Hippocampal formation (tissue), 2 donors: Measurements from ENCODE around the gene OGFOD1.

ENCODE experiments used
- DNase-seq, 2 donors: peaks; one replicate each; lab custom pipeline; 2025; lab: John Stamatoyannopoulos, UW

OGFOD1 gene

DNA sequence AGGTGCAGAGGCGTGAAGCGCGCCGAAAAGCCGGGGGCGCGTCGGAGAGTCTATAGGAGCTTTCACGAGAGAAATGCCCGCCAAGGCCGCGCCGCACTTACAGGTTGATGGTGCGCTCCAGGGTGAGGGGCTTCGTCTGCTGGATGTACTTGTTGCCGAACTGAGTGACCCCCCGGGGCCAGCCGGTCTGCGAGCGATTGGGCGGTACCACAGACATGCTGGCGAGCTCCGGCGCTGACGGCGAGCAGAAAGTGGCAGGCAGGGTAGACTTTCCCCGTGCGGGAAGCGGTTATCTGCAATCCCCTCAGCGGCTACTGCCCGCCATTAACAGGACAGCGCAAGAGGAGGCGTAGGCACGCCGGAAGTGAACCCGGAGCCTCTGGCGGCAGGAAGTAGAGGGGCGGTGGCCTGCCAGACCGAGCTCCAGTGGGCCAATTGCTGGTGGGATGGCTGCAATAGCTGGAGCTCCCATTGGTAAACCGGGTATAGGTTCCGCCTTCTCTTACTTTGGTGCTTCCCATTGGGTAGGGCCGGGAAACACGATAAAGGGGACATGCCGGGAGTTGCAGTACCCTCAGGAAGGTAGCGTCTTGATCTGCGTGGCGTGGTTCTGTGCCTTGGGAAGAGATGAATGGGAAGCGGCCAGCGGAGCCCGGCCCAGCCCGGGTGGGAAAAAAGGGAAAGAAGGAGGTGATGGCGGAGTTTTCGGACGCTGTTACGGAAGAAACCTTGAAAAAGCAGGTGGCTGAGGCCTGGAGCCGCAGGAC lies at the start of gene OGFOD1, which contains the start of gene NUDT21:
Gene OGFOD1, plus strand, starts transcription at position 569 of the 767 bp plus-strand sequence. Its CDS starts 59 bp downstream, at position 628.
Gene NUDT21, minus strand, starts transcription at position 347 of the 767 bp plus-strand sequence. Its CDS starts 130 bp downstream, at position 217.
- peak; percentile 95 to 99 for DNase-seq

DNA sequence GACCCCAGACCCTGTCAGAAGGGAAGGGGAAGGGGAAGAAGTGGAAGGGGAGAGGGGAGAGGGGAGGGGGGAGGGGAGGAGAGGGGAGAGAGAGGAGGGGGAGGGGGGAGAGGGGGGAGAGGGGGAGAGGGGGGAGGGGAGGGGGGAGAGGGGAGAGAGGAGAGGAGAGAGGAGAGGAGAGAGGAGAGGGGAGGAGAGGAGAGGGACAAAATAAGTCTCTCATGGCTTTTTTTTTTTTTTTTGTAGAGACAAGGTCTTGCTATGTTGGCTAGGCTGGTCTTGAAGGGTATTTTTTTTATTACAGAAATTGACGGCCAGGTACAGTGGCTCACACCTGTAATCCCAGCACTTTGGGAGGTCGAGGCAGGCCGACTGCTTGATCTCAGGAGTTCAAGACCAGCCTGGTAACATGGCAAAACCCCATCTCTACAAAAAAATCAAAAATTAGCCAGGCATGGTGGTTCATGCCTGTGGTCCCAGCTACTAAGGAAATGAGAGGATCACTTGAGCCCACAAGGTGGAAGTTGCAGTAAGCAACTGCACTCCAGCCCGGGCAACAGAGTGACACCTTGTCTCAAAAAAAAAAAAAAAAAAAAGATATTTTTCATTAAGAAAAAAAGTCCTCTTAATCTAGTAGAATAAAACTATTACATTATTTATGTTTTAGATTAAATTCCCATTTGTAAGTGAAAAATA lies 45.2 kb upstream of the OGFOD1 start:
- no peak for DNase-seq

DNA sequence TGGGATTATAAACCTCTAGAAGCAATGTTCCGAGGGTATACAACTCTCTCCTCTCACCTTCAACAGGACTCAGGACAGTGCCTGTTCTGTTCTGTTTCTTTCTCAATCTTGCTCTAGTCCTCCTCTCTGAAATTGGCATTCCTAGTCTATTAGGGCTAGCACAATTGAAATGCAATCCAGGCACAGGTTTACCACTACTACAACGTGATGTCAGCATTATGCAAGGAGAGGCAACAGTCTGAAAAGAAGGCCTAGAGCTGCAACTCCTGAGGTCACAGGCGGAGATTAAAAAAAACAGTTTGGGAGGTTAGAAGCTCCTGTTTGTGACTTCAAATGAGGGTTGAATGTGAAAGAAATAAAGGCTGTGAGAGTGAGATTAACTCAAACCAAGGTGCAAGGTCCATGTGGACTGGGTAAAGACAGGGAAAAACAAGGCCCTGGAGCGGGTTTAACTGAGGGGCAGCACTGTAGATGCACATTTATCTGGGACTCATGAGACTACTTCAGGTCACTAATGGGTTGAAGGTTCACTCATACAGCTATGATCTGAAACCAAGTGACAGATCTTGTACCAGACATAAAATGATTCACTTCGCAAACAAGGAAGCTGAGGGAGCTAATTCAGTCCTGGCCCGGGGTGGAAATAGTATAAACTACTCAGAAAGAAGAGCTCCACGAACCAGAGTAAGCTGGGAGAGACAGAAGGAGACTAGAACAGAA lies 42.8 kb upstream of the OGFOD1 start:
- DNase-seq: no peak

DNA sequence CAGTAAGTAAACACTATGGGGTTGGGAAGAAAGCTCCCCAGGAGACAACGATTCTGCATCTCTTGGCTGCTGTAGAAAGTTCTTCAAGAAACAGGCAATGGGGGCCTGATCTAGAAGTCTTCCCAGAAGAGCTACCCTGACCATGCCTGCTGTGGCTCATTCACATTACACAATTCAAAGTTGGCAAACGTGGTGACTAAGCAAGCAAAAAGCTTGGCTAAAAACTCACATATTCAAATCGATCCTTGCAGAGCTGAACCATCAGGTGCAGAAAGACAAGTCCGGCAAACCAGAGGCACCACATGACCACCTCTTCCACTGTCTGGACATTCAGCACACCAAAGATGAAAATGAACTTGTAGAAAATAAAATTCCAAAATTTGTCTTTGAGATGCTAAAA lies 42.2 kb upstream of the OGFOD1 start:
- DNase-seq: no peak

DNA sequence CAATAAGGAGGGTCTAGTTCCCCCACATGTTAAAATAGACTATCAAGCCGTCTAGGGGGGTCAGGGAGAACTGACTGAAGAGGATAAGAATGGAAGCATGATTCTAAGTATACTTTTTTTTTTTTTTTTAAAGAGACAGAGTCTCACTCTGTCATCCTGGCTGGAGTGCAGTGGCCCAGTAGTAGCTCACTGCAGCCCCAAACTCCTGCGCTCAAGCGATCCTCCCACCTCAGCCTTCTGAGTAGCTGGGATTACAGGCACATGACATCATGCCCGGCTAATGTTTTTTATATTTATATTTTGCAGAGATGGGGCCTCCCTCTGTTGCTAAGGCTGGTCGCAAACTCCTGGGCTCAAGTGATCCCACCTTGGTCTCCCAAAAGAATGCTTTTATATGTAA lies 40.2 kb upstream of the OGFOD1 start:
- DNase-seq: no peak

DNA sequence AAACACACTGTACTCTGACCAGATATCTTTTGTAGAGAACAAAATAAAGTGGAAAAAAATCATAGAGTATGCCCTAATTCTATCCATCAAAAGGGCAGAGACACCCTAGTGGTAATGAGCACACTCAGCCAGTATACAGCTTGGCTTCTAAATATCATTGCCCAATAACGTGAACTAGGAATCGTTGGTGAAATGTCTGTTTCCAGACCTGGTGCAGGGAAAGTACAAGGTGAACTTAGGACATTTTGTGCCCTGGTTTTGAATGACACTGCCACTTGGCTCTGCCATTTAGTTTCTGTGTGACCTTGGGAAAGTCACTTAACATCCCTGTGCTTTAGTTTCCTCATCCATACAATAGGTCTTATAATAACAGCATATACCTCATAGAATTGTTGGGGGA lies 39.7 kb upstream of the OGFOD1 start:
- no peak for DNase-seq

DNA sequence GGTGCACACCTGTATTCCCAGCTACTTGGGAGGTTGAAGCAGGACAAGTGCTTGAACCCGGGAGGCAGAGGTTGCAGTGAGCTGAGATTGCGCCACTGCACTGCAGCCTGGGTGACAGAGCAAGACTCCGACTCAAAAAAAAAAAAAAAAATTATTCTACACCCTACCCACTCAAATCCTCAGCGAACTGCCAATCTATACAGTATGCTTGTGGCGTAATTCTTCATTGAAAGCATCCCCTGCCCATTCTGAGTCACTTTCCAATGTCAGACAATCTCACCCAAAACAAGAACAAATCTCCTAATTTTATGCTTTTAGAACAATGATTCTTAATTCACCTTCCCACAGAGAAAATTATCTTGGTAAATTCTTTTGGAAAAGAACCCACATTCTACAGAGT lies 38.0 kb upstream of the OGFOD1 start:
- no peak for DNase-seq

DNA sequence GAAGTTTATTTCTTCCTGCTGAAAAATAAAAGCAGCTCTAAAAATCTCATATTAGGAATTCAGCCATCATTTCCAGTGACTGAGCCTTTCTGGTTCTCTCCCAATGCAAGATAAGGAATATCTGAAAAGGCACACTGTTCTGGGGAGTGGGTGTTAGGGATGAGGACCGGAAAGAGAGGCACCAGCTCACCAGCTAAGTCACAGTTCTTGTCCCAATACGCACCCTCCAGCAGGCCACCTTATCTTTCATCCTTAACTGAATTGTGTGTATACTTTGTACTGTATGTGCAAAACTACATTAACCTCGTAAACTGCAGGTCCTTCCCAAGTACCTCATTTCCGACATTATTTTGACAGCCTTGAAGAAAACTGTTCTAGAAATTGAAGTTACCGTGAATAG lies 37.0 kb upstream of the OGFOD1 start:
- DNase-seq: no peak

DNA sequence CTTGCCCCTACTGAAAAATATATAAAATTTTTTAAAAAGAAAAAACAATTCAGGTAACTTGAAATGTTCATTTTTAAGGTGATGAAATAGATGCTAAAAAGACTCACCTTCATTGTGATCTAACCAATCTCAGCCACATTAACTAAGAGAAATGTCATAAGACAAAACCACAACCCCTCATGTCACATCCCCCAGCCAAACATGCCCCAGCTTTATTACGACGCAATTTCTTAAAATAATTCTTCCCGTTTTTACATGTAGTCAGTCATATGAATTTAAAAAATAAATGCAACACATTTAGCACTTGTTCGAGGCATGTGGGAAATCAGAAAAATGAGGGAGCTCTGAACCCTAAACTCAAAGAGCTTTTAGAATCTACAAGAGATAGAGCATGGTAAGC lies 35.5 kb upstream of the OGFOD1 start:
- no peak for DNase-seq

DNA sequence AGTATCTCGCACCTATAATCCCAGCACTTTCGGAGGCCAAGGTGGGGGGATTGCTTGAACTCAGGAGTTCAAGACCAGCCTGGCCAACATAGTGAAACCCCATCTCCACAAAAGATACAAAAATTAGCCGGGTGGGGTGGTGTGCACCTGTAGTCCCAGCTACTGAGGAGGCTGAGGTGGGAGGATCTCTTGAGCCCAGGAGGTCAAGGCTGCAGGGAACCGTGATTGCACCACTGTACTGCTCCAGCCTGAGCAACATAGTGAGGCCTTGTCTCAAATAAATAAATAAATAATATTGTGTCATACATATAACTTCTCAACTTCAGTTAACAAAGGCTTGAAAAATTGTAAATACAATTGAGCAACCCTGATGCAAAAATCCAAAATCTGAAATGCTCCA lies 34.2 kb upstream of the OGFOD1 start:
- DNase-seq: no peak

DNA sequence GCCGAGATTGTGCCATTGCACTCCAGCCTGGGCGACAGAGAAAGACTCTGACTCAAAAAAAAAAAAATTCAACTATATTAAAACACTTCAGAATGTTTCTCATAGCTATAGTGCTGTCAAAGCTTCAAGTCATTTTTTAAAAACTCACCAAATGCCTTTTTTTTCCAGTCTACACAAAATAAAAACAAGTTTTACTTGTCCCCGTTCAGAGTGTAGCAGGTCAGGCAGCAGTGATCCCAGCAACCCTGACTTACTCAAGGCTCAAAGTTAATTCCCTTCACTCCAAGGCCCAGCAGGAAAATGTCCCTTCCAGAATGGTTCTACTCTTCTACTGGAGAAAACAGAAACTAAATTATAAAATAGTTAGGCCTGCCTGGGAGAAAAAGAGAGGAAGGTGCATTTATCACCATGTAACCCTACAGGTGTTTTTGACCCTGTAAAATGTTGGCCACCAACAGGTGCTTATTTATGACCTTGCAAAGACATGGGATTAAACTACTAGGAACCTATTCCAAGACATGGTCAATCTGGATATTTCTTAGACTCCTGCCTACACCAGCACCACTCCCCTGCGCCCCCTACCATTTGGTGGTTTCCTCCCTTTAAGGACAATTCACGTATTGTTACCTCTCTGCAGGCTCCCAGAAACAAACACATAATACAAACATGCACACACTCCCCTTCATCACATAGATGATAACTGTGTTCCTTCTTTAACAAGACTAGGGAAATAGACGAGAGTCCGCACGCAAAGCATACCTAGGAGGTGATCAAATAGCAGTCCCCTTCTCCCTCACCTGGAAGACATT lies 31.4 kb upstream of the OGFOD1 start:
- no peak for DNase-seq

DNA sequence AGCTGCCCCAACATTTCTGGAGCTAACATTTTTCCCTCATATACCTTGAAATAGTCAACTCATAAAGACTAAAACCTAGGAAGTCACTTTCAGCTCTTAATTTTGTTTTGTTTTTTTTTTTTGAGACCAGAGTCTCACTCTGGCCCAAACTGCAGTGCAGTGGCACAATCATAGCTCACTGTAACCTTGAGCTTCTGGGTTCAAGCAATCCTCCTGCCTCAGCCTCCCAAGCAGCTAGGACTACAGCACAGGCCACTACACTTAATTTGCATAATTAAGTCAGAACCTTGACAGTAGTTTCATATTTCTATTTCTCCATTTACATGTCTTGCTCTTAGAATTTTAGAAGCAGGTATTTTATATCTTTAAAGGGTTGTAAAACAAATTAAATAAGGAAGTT lies 30.7 kb upstream of the OGFOD1 start:
- DNase-seq: no peak

DNA sequence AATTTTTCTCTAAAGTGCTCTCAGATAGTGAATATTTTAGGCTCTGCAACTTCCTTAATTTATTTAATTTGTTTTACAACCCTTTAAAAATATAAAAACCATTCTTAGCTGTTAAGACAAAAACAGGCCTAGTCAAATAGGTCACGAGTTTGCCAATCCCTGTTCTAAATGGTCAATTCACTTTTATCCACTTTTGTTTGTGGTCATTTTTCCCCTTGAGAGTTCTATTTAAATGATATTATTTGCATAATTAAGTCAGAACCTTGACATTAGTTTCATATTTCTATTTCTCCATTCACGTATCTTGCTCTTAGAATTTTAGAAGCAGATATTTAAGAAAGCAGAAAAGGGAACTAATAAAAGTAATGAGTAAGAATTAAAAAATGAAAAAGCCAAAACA lies 30.0 kb upstream of the OGFOD1 start:
- no peak for DNase-seq

DNA sequence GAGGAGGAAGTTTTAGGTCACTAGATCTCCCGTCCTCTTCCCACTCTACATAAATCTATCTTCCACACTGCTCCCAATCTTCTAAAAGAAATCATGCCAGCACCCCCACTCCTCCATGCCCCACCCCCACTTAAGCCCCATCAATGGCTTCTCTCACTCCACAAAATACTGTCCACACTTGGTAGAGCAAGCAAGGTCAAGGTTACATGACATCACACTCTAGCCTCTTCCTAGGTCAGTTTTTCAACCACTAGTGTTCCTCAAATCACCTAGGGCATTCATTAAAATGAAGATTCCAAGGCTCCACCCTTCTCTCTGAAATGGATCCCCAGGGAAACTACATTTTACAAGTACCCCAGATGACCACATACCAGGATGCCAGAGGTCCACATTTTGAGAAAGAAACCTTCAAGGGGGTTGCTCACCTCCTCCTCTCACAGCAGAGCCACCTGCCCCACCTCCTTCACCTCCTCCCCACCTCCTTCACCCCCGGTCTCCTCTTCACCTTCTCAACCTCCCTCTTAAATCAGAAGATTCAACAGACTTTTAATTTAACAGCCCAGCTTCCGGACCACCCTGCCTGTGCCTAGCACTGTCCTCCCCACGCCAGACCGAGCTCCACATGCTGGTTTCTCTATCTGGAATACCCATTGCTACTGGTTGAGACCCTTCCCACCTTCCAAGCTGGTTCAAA lies 29.2 kb upstream of the OGFOD1 start:
- DNase-seq: no peak

DNA sequence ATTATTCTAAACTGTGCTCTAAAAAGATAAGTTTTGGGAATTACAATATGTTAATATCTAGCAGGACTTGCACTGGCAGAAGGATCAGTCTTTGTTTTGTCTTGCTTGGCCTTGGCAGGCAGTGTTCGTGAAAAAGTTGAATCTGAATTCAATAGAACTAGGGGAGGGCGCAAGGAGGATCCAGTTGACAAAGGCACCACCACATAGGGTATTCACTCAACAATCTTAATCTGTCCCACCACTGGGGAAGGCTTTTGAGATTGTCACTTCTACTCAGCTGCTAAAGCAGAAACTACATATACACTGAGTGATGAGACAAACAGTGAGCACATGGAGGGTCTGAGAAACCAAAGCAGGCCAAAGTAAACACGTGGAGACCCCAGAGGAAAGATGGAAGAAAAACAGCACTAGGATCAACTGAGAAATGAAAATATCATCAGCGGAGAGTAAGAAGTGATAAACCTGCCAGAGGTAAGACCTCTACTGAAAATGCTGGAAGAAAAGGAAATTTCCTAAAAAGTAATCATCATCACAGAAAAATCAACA lies 28.4 kb upstream of the OGFOD1 start:
- DNase-seq: no peak

DNA sequence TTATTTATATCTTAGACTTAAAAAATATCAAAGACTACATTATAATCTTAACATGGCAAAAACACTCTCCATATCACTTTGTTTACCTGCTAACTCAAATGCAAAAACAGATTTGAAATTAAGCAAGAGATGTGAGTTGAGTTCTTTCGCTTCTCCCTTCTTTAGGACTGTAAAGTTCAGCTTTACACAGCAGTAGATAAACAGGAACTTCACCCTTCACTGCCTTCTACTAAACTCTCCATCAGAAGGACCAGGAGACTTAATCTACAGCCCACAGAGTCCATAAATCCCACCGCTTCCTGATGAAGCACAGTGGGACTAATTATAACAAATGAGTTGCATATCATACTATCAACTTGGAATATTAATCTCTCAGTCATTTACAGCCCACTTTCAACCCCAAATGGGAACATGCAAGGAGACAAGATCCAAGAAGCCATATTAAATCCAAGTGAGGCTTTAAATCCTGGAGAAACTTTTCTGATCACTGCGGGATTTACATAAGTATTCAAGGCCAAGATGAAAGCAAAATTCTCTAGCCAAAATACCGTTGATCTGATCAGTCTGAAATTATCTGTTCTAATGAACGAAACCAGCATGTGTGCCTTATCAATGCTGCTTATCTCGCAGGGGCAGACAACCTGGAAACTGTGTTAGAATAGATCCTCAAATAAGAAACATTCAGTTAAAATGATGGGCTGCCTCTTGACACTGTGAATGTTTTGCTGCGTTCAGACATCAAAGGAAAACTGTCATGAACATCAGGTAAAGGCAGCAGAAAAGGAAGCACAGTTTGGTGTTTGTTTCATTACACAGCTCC lies 27.6 kb upstream of the OGFOD1 start:
- peak in 1 of 2 donors; percentile 56 for DNase-seq

DNA sequence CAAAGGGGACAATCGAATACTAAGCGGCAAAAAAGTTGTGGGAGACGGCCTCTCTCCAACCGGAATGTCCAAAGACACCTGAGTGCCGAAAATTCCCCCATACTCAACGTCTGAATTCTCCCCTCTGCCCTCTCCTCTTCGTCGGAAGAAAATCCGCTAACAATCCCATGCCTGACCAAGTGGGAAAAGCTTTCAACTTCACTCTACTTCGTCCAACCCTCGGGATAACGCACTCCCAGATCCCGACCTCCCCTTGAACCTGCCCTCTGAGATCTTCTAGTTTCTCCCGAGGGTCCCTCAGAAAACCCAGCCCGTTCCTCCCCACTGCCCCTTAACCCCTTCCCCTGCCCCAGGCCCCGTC lies 27.0 kb upstream of the OGFOD1 start:
- no peak for DNase-seq

DNA sequence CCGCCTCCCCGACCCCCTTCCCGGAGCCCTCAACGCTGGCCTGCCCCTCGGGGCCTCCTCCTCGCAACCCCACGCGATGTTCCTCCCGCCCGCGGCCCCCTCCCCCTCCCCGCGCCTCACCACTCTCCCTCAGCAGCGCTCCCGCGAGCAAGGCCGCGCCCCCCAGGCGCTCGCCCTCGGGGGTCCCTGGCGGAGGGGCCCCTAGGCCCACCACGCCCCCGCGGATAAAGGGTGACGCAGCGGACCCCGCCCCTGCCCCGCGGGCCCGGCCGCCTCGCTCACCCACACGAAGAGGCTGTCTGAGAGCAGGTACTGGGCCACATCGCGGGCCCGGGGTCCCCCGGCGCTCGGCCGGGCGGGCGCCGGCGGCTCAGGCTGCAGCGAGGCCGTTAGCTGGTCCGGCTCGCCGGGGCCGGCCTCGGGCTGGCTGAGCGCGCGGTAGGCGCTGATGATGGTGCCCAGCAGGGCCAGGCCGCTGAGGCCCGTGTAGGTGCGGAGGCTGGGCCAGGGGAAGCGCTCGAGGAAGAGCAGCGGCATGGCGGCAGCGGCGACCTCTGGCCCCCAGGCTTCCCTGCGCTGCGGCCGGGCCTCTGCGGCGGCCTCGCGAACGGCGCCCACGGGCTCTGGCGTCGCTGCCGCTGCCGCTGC lies 26.4 kb upstream of the OGFOD1 start:
- DNase-seq: peak in 1 of 2 donors; percentile 30

DNA sequence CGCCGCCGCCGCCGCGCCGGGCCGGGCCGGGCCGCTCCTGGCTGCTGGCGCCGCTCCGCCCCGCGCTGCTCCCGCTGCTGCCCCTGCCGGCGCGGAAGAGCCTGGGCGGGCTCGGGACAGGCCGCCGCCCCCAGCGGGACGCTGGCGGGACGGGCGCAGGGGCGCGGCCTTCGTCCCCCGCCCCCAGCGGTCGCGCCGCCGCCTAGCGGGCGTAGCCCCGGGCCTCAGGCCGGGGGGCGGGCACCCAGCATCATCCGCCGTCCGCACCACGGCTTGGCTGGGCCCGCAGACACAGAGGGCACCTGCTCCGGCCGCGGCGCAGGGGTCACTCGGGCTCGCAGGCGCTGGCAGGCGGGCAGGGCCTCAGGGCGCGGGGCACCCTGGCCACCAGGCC lies 25.9 kb upstream of the OGFOD1 start, which contains the start of gene AMFR:
Gene AMFR, minus strand, starts transcription at position 107 of the 394 bp plus-strand sequence. CDS start 218 bp downstream, outside the sequence.
- DNase-seq: peak; percentile 41 to 70
